Osteoblast (primary cell): ENCODE data around the gene PLPP6. TPM values are rescaled to one million over a fixed set of nuclear protein-coding genes. Genes with fewer than 3 reads are reported as not detected.

Experiments
- DNase-seq: peaks from one replicate; pipeline ENCODE4 v3.0.0; 2011; ENCODE audit warnings: low spot score, mixed read lengths; ENCODE audit not compliant: insufficient read length; ENCODE audit errors: missing footprints
- H2AFZ ChIP-seq: 2 replicates; pipeline ENCODE4 v1.6.0; 2011; ENCODE audit warnings: mild to moderate bottlenecking, low read length
- H3K27ac ChIP-seq: 2 replicates; pipeline ENCODE4 v1.5.1; 2011; ENCODE audit warnings: mild to moderate bottlenecking, low read depth, low read length, moderate library complexity
- H3K27me3 ChIP-seq: 2 replicates; pipeline ENCODE4 v1.6.0; 2012; ENCODE audit warnings: mild to moderate bottlenecking, control low read depth, inconsistent platforms, low read length, moderate library complexity; ENCODE audit not compliant: insufficient read depth
- H3K36me3 ChIP-seq: 2 replicates; pipeline ENCODE4 v1.5.1; 2011; ENCODE audit warnings: mild to moderate bottlenecking, low read length, control low read depth, moderate library complexity; ENCODE audit not compliant: insufficient read depth
- H3K4me1 ChIP-seq: 2 replicates; pipeline ENCODE4 v1.5.1; 2011; ENCODE audit warnings: mild to moderate bottlenecking, low read length, control low read depth, moderate library complexity; ENCODE audit not compliant: insufficient read depth
- H3K4me2 ChIP-seq: 2 replicates; pipeline ENCODE4 v1.6.0; 2011; ENCODE audit warnings: mild to moderate bottlenecking, low read length; ENCODE audit not compliant: insufficient read depth
- H3K4me3 ChIP-seq: fragments of 200-600 bp; sonication (generic); 3 replicates; pipeline ENCODE4 v1.5.1; 2012; ENCODE audit warnings: mild to moderate bottlenecking, low read length, inconsistent platforms; ENCODE audit not compliant: insufficient read depth
- H3K79me2 ChIP-seq: 2 replicates; pipeline ENCODE4 v1.6.0; 2012; ENCODE audit warnings: mild to moderate bottlenecking, low read length, control low read depth, inconsistent platforms; ENCODE audit not compliant: insufficient read depth
- H3K9me3 ChIP-seq: 2 replicates; pipeline ENCODE4 v1.5.1; 2011; ENCODE audit warnings: low read depth, low read length, control low read depth
- H4K20me1 ChIP-seq: 2 replicates; pipeline ENCODE4 v1.6.0; 2012; ENCODE audit warnings: mild to moderate bottlenecking, low read length, control low read depth; ENCODE audit not compliant: insufficient read depth
- total RNA-seq: library from RNA; depleted of rRNA; stranded (reverse); fragments of >200 nt; gene quantifications from 2 replicates; pipeline ENCODE4 v1.2.3, GENCODE V29; 2012
- TF ChIP-seq, protein P1 (sequence below): IDR thresholded peaks from 2 replicates; pipeline ENCODE4 v1.5.1; 2011; ENCODE audit warnings: mild to moderate bottlenecking, low read depth, low read length, moderate library complexity; ENCODE audit errors: extremely low read depth

Gene PLPP6
- total RNA-seq, 1 donor = 7.2 TPM

DNA sequence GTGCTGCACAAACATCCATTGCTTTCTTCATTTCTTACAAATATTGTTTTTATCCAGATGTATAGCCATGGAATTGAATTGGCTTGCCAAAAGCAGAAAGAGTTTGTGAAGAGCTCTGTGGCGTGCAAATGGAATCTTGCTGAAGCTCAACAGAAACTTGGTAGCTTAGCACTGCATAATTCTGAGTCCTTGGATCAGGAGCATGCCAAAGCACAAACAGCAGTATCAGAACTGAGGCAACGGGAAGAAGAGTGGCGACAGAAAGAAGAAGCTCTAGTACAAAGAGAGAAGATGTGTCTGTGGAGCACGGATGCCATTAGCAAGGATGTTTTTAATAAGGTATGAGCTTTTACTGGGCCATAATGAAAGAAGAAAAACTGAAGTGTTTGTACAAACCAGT is 22.7 kb downstream of the PLPP6 start:
- Histone ChIP-seq H3K27me3 (no peaks in the 10 kb centered on the region), H2AFZ (no peak overlapping the region), H3K4me1 (peaks cover 37% of the 10 kb centered on the region), H3K36me3 (peaks cover 26% of the 10 kb centered on the region), H3K79me2 (peaks cover 60% of the 10 kb centered on the region), H3K4me2 (no peak overlapping the region), H3K4me3 (no peak overlapping the region), H4K20me1 (peaks cover 20% of the 10 kb centered on the region), H3K27ac (no peak overlapping the region), H3K9me3 (no peaks in the 10 kb centered on the region)
- TF ChIP-seq, protein P1, sequence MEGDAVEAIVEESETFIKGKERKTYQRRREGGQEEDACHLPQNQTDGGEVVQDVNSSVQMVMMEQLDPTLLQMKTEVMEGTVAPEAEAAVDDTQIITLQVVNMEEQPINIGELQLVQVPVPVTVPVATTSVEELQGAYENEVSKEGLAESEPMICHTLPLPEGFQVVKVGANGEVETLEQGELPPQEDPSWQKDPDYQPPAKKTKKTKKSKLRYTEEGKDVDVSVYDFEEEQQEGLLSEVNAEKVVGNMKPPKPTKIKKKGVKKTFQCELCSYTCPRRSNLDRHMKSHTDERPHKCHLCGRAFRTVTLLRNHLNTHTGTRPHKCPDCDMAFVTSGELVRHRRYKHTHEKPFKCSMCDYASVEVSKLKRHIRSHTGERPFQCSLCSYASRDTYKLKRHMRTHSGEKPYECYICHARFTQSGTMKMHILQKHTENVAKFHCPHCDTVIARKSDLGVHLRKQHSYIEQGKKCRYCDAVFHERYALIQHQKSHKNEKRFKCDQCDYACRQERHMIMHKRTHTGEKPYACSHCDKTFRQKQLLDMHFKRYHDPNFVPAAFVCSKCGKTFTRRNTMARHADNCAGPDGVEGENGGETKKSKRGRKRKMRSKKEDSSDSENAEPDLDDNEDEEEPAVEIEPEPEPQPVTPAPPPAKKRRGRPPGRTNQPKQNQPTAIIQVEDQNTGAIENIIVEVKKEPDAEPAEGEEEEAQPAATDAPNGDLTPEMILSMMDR = no peak
- DNase-seq = no peak

DNA sequence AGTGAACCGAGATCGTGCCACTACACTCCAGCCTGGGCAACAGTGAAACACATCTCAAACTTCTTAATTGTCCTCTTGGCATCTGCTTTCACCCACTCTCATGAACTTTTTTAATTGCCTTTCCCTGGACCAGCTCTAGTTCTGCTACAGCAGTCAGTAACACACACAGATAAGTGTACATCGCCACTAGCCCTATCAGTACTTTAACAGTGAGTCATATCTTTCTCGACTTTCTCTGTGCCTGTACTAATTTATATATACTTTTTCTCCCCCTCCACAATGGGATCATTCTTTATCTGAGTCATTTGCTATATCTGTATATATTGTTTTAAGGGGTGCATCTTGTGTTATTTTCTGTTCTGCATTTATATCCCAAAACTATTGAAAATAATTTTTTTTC is 24.0 kb downstream of the PLPP6 start:
- H3K4me1 ChIP-seq = peaks cover 33% of the 10 kb centered on the region
- peaks cover 38% of the 10 kb centered on the region for H3K36me3 ChIP-seq
- H3K9me3 ChIP-seq = no peaks in the 10 kb centered on the region
- no peak overlapping the region for H3K4me3 ChIP-seq
- TF ChIP-seq, protein P1 = no peak
- H3K27ac ChIP-seq = peak overlapping the region; percentile 36
- no peaks in the 10 kb centered on the region for H3K27me3 ChIP-seq
- no peak for DNase-seq
- H2AFZ ChIP-seq = no peak overlapping the region
- H3K4me2 ChIP-seq = no peak overlapping the region
- peaks cover 58% of the 10 kb centered on the region for H3K79me2 ChIP-seq
- peaks cover 20% of the 10 kb centered on the region for H4K20me1 ChIP-seq

DNA sequence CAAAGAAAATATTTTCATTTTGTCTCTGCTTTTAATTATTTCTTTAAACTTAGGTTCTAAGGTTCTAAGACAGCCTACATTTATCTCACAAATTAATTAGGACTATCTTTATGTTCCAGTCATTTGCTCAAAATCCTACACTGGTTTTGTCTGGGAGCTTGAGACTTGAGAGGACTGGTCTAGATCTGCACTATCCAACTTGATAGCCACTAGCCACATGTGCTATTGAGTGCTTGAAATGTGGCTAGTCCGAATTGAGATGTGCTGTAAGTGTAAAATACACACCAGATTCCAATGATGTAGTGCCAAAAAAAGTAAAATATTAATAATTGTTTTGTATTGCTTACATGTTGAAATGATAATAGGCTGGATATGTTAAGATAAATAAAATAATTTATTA is 24.5 kb downstream of the PLPP6 start:
- no peak overlapping the region for H3K4me2 ChIP-seq
- no peak for DNase-seq
- TF ChIP-seq, protein P1 = no peak
- peaks cover 33% of the 10 kb centered on the region for H3K4me1 ChIP-seq
- H3K27ac ChIP-seq = peak overlapping the region; percentile 36
- peaks cover 42% of the 10 kb centered on the region for H3K36me3 ChIP-seq
- no peak overlapping the region for H3K4me3 ChIP-seq
- H2AFZ ChIP-seq = no peak overlapping the region
- H3K27me3 ChIP-seq = no peaks in the 10 kb centered on the region
- no peaks in the 10 kb centered on the region for H3K9me3 ChIP-seq
- peaks cover 20% of the 10 kb centered on the region for H4K20me1 ChIP-seq
- H3K79me2 ChIP-seq = peaks cover 57% of the 10 kb centered on the region

DNA sequence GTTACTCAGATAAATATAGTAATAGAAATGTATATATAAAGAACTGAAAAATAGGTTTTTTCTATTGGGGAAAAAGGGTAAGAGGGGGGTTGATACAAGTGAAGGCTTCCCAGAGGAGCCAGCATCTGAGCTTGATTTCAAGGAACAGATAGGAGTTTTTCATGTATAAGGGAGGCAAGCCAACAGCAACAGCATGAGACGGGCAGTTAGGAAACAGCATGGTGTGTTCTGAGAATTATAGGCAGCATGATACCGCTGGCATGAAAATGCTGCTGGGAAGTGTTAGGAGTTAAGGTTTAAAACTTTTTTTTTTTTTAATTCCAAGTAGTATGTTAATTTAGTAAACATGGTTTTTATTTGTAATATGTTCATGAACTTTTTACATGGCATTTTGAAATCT is 26.9 kb downstream of the PLPP6 start:
- H3K36me3 ChIP-seq = peaks cover 45% of the 10 kb centered on the region
- no peak overlapping the region for H3K4me3 ChIP-seq
- H3K27ac ChIP-seq = peak overlapping the region; percentile 62
- H4K20me1 ChIP-seq = peaks cover 15% of the 10 kb centered on the region
- no peaks in the 10 kb centered on the region for H3K9me3 ChIP-seq
- no peak overlapping the region for H3K4me2 ChIP-seq
- H2AFZ ChIP-seq = no peak overlapping the region
- peaks cover 53% of the 10 kb centered on the region for H3K79me2 ChIP-seq
- no peak for DNase-seq
- peaks cover 38% of the 10 kb centered on the region for H3K4me1 ChIP-seq
- H3K27me3 ChIP-seq = no peaks in the 10 kb centered on the region
- TF ChIP-seq, protein P1 = no peak
